ENCODE measurements around the gene WWC2. TPM values are rescaled to one million over a fixed set of nuclear protein-coding genes. Genes with fewer than 3 reads are reported as not detected.
A peak's percentile ranks its signal among the peaks of the same experiment; 100 is the strongest.

Gene WWC2
- total RNA-seq, 1 donor: 35.1 TPM

- H3K36me3 ChIP-seq (ENCODE audit: insufficient read depth, low read length): peaks cover 36% of the 10 kb centered on the region
- peak; percentile 79 for TF ChIP-seq CTCF (IDR thresholded peaks at IDR 0.05; ENCODE audit: extremely low read depth, low read depth, low read length)
- no peaks in the 10 kb centered on the region for H3K27me3 ChIP-seq (ENCODE audit: insufficient read depth, low read length)
- no peaks in the 10 kb centered on the region for H4K20me1 ChIP-seq (ENCODE audit: insufficient read depth, low read length)
- H2AFZ ChIP-seq (ENCODE audit: low read length): no peak overlapping the region
- peak overlapping the region; percentile 0 for H3K27ac ChIP-seq (ENCODE audit: low read depth, low read length)
- peak overlapping the region; percentile 5 for H3K4me2 ChIP-seq (ENCODE audit: insufficient read depth, low read length)
- no peaks in the 10 kb centered on the region for H3K9me3 ChIP-seq (ENCODE audit: low read depth, low read length)
- H3K4me3 ChIP-seq (ENCODE audit: insufficient read depth, low read length): no peak overlapping the region
- H3K4me1 ChIP-seq (ENCODE audit: insufficient read depth, low read length): peaks cover 14% of the 10 kb centered on the region
- DNase-seq (ENCODE audit: insufficient read length, low spot score, missing footprints): peak; percentile 74
- H3K79me2 ChIP-seq (ENCODE audit: insufficient read depth, low read length): no peaks in the 10 kb centered on the region
Observed at GRCh38 chr4:183256756-183257385, 157.8 kb downstream of the WWC2 start.

GRCh38 chr4:183257808-183258207, 158.8 kb downstream of the WWC2 start:
- Histone ChIP-seq H3K27me3 (ENCODE audit: insufficient read depth, low read length) (no peaks in the 10 kb centered on the region), H3K79me2 (ENCODE audit: insufficient read depth, low read length) (no peaks in the 10 kb centered on the region), H3K4me3 (ENCODE audit: insufficient read depth, low read length) (no peak overlapping the region), H3K4me1 (ENCODE audit: insufficient read depth, low read length) (peaks cover 23% of the 10 kb centered on the region), H3K9me3 (ENCODE audit: low read depth, low read length) (no peaks in the 10 kb centered on the region), H3K27ac (ENCODE audit: low read depth, low read length) (no peak overlapping the region), H3K4me2 (ENCODE audit: insufficient read depth, low read length) (no peak overlapping the region), H4K20me1 (ENCODE audit: insufficient read depth, low read length) (peaks cover 3% of the 10 kb centered on the region), H2AFZ (ENCODE audit: low read length) (no peak overlapping the region), H3K36me3 (ENCODE audit: insufficient read depth, low read length) (peaks cover 32% of the 10 kb centered on the region)
- no peak for DNase-seq (ENCODE audit: insufficient read length, low spot score, missing footprints)
- no peak for TF ChIP-seq CTCF (IDR thresholded peaks at IDR 0.05; ENCODE audit: extremely low read depth, low read depth, low read length)

GRCh38 chr4:183260491-183261151, 161.6 kb downstream of the WWC2 start:
- DNase-seq (ENCODE audit: insufficient read length, low spot score, missing footprints): peak; percentile 15
- no peak overlapping the region for H3K4me3 ChIP-seq (ENCODE audit: insufficient read depth, low read length)

More at GRCh38 chr4:183260491-183261151, 161.6 kb downstream of the WWC2 start:
- Histone ChIP-seq H3K36me3 (ENCODE audit: insufficient read depth, low read length) (peaks cover 40% of the 10 kb centered on the region), H3K27ac (ENCODE audit: low read depth, low read length) (no peak overlapping the region), H3K4me1 (ENCODE audit: insufficient read depth, low read length) (peaks cover 29% of the 10 kb centered on the region), H3K27me3 (ENCODE audit: insufficient read depth, low read length) (no peaks in the 10 kb centered on the region), H4K20me1 (ENCODE audit: insufficient read depth, low read length) (peaks cover 4% of the 10 kb centered on the region), H3K79me2 (ENCODE audit: insufficient read depth, low read length) (no peaks in the 10 kb centered on the region), H3K9me3 (ENCODE audit: low read depth, low read length) (no peaks in the 10 kb centered on the region), H2AFZ (ENCODE audit: low read length) (no peak overlapping the region), H3K4me2 (ENCODE audit: insufficient read depth, low read length) (no peak overlapping the region)
- no peak for TF ChIP-seq CTCF (IDR thresholded peaks at IDR 0.05; ENCODE audit: extremely low read depth, low read depth, low read length)

Data from osteoblast (primary cell).